ENCODE data around the gene BAZ2A. TPM values are rescaled to one million over a fixed set of nuclear protein-coding genes. Genes with fewer than 3 reads are reported as not detected.

BAZ2A gene
- total RNA-seq, 4 donors from 2014 or later = 32.1 to 73.2 (median 54.6) TPM

- no peak overlapping the region for H3K4me3 ChIP-seq
- peaks cover 0 to 55% (median 5%) of the 10 kb centered on the region in 3 donors for H3K4me1 ChIP-seq
- H3K27ac ChIP-seq = peak overlapping the region in 1 of 4 donors; percentile 9
- no peaks in the 10 kb centered on the region for H3K9me3 ChIP-seq
- TF ChIP-seq EP300 (IDR thresholded peaks at IDR 0.05) = no peak
- TF ChIP-seq POLR2AphosphoS5 (IDR thresholded peaks at IDR 0.05) = no peak
- peaks cover 0 to 60% of the 10 kb centered on the region in 2 donors for H3K36me3 ChIP-seq
- ATAC-seq = no peak
- no peaks in the 10 kb centered on the region for H3K27me3 ChIP-seq
- WGBS, 2 donors (ENCODE audit: low coverage in 1 of 2) = 75 to 82% methylated on average over 2 of the region's 2 CpGs
These were observed 41.5 kb upstream of the BAZ2A start for GRCh38 chr12:56671608-56672007.

GRCh38 chr12:56670836-56671235 is 40.7 kb upstream of the BAZ2A start:
- H3K27ac ChIP-seq = no peak overlapping the region
- no peak for ATAC-seq
- no peaks in the 10 kb centered on the region for H3K27me3 ChIP-seq
- peaks cover 0 to 68% of the 10 kb centered on the region in 2 donors for H3K36me3 ChIP-seq
- no peak for TF ChIP-seq POLR2AphosphoS5 (IDR thresholded peaks at IDR 0.05)
- no peak for TF ChIP-seq CTCF (IDR thresholded peaks at IDR 0.05)
- no peak for TF ChIP-seq EP300 (IDR thresholded peaks at IDR 0.05)
- no peak for TF ChIP-seq POLR2A (IDR thresholded peaks at IDR 0.05)
- peaks cover 0 to 47% (median 5%) of the 10 kb centered on the region in 3 donors for H3K4me1 ChIP-seq
- no peaks in the 10 kb centered on the region for H3K9me3 ChIP-seq
- 89 to 100% methylated on average over 1 to 4 of the region's 4 CpGs for WGBS, 2 donors (ENCODE audit: low coverage in 1 of 2)
- no peak overlapping the region for H3K4me3 ChIP-seq

GRCh38 chr12:56668197-56668457 is 38.0 kb upstream of the BAZ2A start:
- H3K4me3 ChIP-seq = no peak overlapping the region
- H3K4me1 ChIP-seq = peaks cover 0 to 36% (median 5%) of the 10 kb centered on the region in 3 donors
- no peaks in the 10 kb centered on the region for H3K9me3 ChIP-seq
- H3K36me3 ChIP-seq = peaks cover 0 to 95% of the 10 kb centered on the region in 2 donors
- H3K27me3 ChIP-seq = no peaks in the 10 kb centered on the region
- no peak overlapping the region for H3K27ac ChIP-seq
- 73 to 100% methylated on average over 1 to 2 of the region's 2 CpGs for WGBS, 2 donors (ENCODE audit: low coverage in 1 of 2)
- TF ChIP-seq CTCF (IDR thresholded peaks at IDR 0.05) (no peak), POLR2A (IDR thresholded peaks at IDR 0.05) (no peak), EP300 (IDR thresholded peaks at IDR 0.05) (no peak), POLR2AphosphoS5 (IDR thresholded peaks at IDR 0.05) (no peak)
- no peak for ATAC-seq

- Histone ChIP-seq H3K4me1 (no peaks in the 10 kb centered on the region), H3K9me3 (no peaks in the 10 kb centered on the region), H3K36me3 (peaks cover 0 to 56% of the 10 kb centered on the region in 2 donors), H3K27me3 (no peaks in the 10 kb centered on the region), H3K4me3 (no peak overlapping the region), H3K27ac (no peak overlapping the region)
- ATAC-seq = no peak
- TF ChIP-seq CTCF (IDR thresholded peaks at IDR 0.05) (no peak), POLR2A (IDR thresholded peaks at IDR 0.05) (no peak), EP300 (IDR thresholded peaks at IDR 0.05) (no peak), POLR2AphosphoS5 (IDR thresholded peaks at IDR 0.05) (no peak)
- WGBS, 2 donors (ENCODE audit: low coverage in 1 of 2) = 81 to 83% methylated on average over 3 to 5 of the region's 13 CpGs
These were observed 32.0 kb upstream of the BAZ2A start for GRCh38 chr12:56661979-56662638.

- Histone ChIP-seq H3K4me1 (no peaks in the 10 kb centered on the region), H3K36me3 (peaks cover 0 to 50% of the 10 kb centered on the region in 2 donors), H3K4me3 (no peak overlapping the region), H3K27ac (no peak overlapping the region), H3K9me3 (no peaks in the 10 kb centered on the region), H3K27me3 (no peaks in the 10 kb centered on the region)
- 96 to 98% methylated on average over 3 to 4 of the region's 7 CpGs for WGBS, 2 donors (ENCODE audit: low coverage in 1 of 2)
- TF ChIP-seq POLR2A (IDR thresholded peaks at IDR 0.05) (no peak), POLR2AphosphoS5 (IDR thresholded peaks at IDR 0.05) (no peak), EP300 (IDR thresholded peaks at IDR 0.05) (no peak), CTCF (IDR thresholded peaks at IDR 0.05) (no peak)
- ATAC-seq = no peak
These were observed 31.4 kb upstream of the BAZ2A start for GRCh38 chr12:56661560-56661959.
